Measurements from ENCODE around the gene PROSER3. TPM values are rescaled to one million over a fixed set of nuclear protein-coding genes. Genes with fewer than 3 reads are reported as not detected.

Gene PROSER3
- total RNA-seq, 1 donor from 2014 or later = 6.1 TPM

DNA sequence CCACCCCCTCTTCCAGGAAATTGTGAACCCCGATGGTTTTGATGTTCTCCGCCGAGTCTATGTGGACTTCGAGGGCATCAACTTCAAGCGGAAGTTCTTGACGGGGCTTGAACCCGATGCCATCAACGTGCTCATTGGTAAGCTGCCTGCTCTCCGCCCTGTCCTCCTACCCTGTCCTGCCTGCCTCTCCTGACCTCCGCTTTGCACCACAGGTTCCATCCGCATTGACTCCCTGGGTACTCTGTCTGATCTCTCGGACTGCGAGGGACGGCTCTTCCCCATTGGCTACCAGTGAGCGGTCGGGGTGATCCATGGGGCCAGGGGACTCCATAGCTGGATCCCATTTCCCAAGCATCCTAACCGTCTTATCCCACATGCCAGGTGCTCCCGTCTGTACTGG lies 27.6 kb upstream of the PROSER3 start:
- DNase-seq (ENCODE audit: low read depth) = no peak
- H3K4me3 ChIP-seq (ENCODE audit: low read depth, low read length) = no peak overlapping the region
- TF ChIP-seq, protein P1, sequence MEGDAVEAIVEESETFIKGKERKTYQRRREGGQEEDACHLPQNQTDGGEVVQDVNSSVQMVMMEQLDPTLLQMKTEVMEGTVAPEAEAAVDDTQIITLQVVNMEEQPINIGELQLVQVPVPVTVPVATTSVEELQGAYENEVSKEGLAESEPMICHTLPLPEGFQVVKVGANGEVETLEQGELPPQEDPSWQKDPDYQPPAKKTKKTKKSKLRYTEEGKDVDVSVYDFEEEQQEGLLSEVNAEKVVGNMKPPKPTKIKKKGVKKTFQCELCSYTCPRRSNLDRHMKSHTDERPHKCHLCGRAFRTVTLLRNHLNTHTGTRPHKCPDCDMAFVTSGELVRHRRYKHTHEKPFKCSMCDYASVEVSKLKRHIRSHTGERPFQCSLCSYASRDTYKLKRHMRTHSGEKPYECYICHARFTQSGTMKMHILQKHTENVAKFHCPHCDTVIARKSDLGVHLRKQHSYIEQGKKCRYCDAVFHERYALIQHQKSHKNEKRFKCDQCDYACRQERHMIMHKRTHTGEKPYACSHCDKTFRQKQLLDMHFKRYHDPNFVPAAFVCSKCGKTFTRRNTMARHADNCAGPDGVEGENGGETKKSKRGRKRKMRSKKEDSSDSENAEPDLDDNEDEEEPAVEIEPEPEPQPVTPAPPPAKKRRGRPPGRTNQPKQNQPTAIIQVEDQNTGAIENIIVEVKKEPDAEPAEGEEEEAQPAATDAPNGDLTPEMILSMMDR (IDR thresholded peaks at IDR 0.05; ENCODE audit: insufficient read depth, low read length, poor library complexity, severe bottlenecking) = no peak
- peaks cover 8% of the 10 kb centered on the region for H3K36me3 ChIP-seq (ENCODE audit: control insufficient read depth, insufficient read depth, low read length)
- no peaks in the 10 kb centered on the region for H3K27me3 ChIP-seq (ENCODE audit: control insufficient read depth, insufficient read depth, low read length)

DNA sequence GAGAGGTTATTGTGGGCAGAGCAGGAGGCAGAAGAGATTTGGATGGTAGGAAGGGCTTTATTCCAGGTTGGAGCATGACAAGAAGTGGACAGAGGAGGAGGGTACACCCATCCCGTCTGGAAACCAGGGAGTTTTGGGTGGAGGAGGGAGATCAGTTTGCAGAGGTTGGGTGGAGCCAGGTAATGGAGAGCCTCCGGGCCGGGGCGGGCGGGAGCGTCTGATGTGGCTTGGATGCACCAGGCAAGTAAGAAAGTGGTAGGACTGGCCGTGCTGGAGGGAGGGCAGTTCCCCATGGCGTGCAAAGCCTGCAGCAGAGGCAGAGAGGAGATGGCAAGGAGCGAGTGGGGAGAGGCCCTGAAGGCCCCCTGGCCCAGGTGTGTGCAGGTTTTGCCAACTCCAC lies 26.6 kb upstream of the PROSER3 start:
- Histone ChIP-seq H3K36me3 (ENCODE audit: control insufficient read depth, insufficient read depth, low read length) (peaks cover 7% of the 10 kb centered on the region), H3K27me3 (ENCODE audit: control insufficient read depth, insufficient read depth, low read length) (no peaks in the 10 kb centered on the region), H3K4me3 (ENCODE audit: low read depth, low read length) (no peak overlapping the region)
- DNase-seq (ENCODE audit: low read depth) = no peak
- TF ChIP-seq, protein P1 (IDR thresholded peaks at IDR 0.05; ENCODE audit: insufficient read depth, low read length, poor library complexity, severe bottlenecking) = no peak

DNA sequence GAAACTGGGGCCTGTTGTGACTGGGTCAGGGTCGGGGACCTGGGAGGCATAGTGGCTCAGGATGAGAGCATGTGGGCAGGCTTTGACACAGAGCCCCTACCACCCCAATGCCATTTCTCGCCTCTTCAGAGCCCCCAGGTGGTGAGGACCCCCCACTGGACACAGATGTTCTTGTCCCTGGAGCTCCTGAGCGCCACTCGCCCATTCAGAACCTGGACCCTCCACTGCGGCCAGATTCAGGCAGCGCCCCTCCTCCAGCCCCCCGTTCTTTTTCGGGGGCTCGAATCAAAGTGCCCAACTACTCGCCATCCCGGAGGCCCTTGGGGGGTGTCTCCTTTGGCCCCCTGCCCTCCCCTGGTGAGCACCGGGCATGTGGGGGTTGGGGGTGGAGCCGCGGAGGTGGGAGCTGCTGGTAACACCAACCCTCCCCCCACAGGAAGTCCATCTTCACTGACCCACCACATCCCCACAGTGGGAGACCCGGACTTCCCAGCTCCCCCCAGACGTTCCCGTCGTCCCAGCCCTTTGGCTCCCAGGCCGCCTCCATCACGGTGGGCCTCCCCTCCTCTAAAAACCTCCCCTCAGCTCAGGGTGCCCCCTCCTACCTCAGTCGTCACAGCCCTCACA lies 26.1 kb upstream of the PROSER3 start:
- no peak overlapping the region for H3K4me3 ChIP-seq (ENCODE audit: low read depth, low read length)

DNA sequence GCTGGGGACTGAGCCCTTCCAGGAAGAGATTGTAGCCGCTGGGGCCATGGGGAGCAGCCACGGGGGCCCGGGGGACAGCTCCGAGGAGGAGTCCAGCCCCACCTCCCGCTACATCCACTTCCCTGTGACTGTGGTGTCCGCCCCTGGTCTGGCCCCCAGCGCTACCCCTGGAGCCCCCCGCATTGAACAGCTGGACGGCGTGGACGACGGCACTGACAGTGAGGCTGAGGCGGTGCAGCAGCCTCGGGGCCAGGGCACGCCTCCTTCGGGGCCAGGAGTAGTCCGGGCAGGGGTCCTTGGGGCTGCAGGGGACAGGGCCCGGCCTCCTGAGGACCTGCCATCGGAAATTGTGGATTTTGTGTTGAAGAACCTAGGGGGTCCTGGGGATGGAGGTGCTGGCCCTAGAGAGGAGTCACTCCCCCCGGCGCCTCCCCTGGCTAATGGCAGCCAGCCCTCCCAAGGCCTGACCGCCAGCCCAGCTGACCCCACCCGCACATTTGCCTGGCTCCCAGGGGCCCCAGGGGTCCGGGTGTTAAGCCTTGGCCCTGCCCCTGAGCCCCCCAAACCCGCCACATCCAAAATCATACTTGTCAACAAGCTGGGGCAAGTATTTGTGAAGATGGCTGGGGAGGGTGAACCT lies 25.3 kb upstream of the PROSER3 start:
- Histone ChIP-seq H3K36me3 (ENCODE audit: control insufficient read depth, insufficient read depth, low read length) (peaks cover 5% of the 10 kb centered on the region), H3K27me3 (ENCODE audit: control insufficient read depth, insufficient read depth, low read length) (no peaks in the 10 kb centered on the region), H3K4me3 (ENCODE audit: low read depth, low read length) (no peak overlapping the region)
- TF ChIP-seq, protein P1 (IDR thresholded peaks at IDR 0.05; ENCODE audit: insufficient read depth, low read length, poor library complexity, severe bottlenecking) = no peak
- no peak for DNase-seq (ENCODE audit: low read depth)

More for the DNA sequence above, 26.1 kb upstream of the PROSER3 start:
- TF ChIP-seq, protein P1 (IDR thresholded peaks at IDR 0.05; ENCODE audit: insufficient read depth, low read length, poor library complexity, severe bottlenecking) = no peak
- no peaks in the 10 kb centered on the region for H3K27me3 ChIP-seq (ENCODE audit: control insufficient read depth, insufficient read depth, low read length)
- H3K36me3 ChIP-seq (ENCODE audit: control insufficient read depth, insufficient read depth, low read length) = peaks cover 7% of the 10 kb centered on the region
- no peak for DNase-seq (ENCODE audit: low read depth)

DNA sequence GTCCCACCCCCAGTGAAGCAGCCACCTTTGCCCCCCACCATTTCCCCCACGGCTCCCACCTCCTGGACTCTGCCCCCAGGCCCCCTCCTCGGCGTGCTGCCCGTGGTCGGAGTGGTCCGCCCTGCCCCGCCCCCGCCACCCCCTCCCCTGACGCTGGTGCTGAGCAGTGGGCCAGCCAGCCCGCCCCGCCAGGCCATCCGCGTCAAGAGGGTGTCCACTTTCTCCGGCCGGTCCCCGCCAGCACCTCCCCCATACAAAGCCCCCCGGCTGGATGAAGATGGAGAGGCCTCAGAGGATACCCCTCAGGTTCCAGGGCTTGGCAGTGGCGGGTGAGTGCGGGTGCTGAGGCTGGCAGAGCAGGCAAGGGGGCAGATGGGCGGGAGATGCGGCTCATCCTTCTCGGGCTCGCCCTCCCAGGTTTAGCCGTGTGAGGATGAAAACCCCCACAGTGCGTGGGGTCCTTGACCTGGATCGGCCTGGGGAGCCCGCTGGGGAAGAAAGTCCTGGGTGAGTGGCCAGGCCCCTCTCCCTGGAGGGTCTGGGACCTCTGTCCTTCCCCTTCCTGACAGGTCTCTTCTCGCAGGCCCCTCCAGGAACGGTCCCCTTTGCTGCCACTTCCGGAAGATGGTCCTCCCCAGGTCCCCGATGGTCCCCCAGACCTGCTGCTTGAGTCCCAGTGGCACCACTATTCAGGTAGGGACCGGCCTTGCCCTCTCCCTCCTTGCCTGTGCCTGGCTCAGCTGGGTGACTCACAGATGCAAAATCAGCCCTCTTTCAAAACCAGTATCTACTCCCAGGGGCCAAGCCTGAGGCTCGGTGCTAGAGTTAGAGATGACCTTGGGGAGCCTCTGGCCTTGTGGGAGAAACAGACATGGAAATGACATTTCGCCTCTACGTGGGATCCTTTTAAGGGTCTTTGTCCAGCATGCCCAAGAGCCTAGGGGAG lies 24.5 kb upstream of the PROSER3 start:
- H3K36me3 ChIP-seq (ENCODE audit: control insufficient read depth, insufficient read depth, low read length) = peaks cover 5% of the 10 kb centered on the region
- no peaks in the 10 kb centered on the region for H3K27me3 ChIP-seq (ENCODE audit: control insufficient read depth, insufficient read depth, low read length)
- H3K4me3 ChIP-seq (ENCODE audit: low read depth, low read length) = no peak overlapping the region
- DNase-seq (ENCODE audit: low read depth) = no peak
- TF ChIP-seq, protein P1 (IDR thresholded peaks at IDR 0.05; ENCODE audit: insufficient read depth, low read length, poor library complexity, severe bottlenecking) = no peak
